HEK293T (cell line): ENCODE data around the gene GPR15.

Experiments used
- CTBP1 ChIP-seq: fragments of 450-650 bp; IDR thresholded peaks from 2 replicates; pipeline ENCODE4 v1.6.1; 2016; ENCODE audit warnings: borderline replicate concordance
- FOXK2 ChIP-seq: fragments of 450-650 bp; IDR thresholded peaks from 2 replicates; pipeline ENCODE4 v1.6.1; 2016; ENCODE audit warnings: mild to moderate bottlenecking
- FOXM1 ChIP-seq: fragments of 450-650 bp; IDR thresholded peaks from 2 replicates; pipeline ENCODE4 v1.6.1; 2017; ENCODE audit warnings: mild to moderate bottlenecking, borderline replicate concordance
- HDGF ChIP-seq: fragments of 450-650 bp; IDR thresholded peaks from 2 replicates; pipeline ENCODE4 v1.6.1; 2017; ENCODE audit warnings: antibody characterized with exemption, borderline replicate concordance
- SP1 ChIP-seq: fragments of 450-650 bp; IDR thresholded peaks from 2 replicates; pipeline ENCODE4 v1.6.1; 2017
- SUZ12 ChIP-seq: fragments of 450-650 bp; IDR thresholded peaks from 2 replicates; pipeline ENCODE4 v1.6.1; 2016; ENCODE audit warnings: mild to moderate bottlenecking
- TARDBP ChIP-seq: fragments of 450-650 bp; IDR thresholded peaks from 2 replicates; pipeline ENCODE4 v1.6.1; 2016
- ZNF384 ChIP-seq: fragments of 450-650 bp; IDR thresholded peaks from 2 replicates; pipeline ENCODE4 v1.6.1; 2016

- no peak for TF ChIP-seq FOXM1
- no peak for TF ChIP-seq SP1
- TF ChIP-seq FOXK2 = no peak
- TF ChIP-seq ZNF384 = no peak
- no peak for TF ChIP-seq HDGF
- TF ChIP-seq TARDBP = no peak
- no peak for TF ChIP-seq CTBP1
- no peak for TF ChIP-seq SUZ12
Measured at GRCh38 chr3:98548544-98548943, 16.8 kb downstream of the GPR15 start.
